Fibroblast of the aortic adventitia (primary cell): Measurements from ENCODE around the gene PRSS12. TPM values are rescaled to one million over a fixed set of nuclear protein-coding genes. Genes with fewer than 3 reads are reported as not detected.

ENCODE experiments used
- DNase-seq: peaks from one replicate; pipeline ENCODE4 v3.0.0-alpha.2; 2010; ENCODE audit warnings: low read depth
- H3K4me3 ChIP-seq: 2 replicates; pipeline ENCODE4 v1.5.1; 2011; ENCODE audit warnings: low read depth, mild to moderate bottlenecking, control low read depth, low read length, moderate library complexity
- CTCF ChIP-seq: IDR thresholded peaks from 2 replicates; pipeline ENCODE4 v1.5.1; 2011; ENCODE audit warnings: mild to moderate bottlenecking, low read length, control low read depth, inconsistent platforms; ENCODE audit not compliant: insufficient read depth
- total RNA-seq: library from RNA; depleted of rRNA; stranded (reverse); fragments of >200 nt; gene quantifications from 2 replicates; pipeline ENCODE4 v1.2.3, GENCODE V29; 2012; ENCODE audit warnings: low replicate concordance

The PRSS12 gene
- total RNA-seq, 1 donor: 27.1 TPM

- no peak overlapping the region for H3K4me3 ChIP-seq
- no peak for TF ChIP-seq CTCF
- no peak for DNase-seq
Observed at GRCh38 chr4:118286685-118287084, 66.1 kb downstream of the PRSS12 start.

- TF ChIP-seq CTCF: no peak
- H3K4me3 ChIP-seq: no peak overlapping the region
- no peak for DNase-seq
Observed at GRCh38 chr4:118285931-118286330, 66.9 kb downstream of the PRSS12 start.

- DNase-seq: no peak
Observed at GRCh38 chr4:118284169-118284568, 68.6 kb downstream of the PRSS12 start.

GRCh38 chr4:118282692-118283091 is 70.1 kb downstream of the PRSS12 start:
- DNase-seq: peak; percentile 79
- no peak overlapping the region for H3K4me3 ChIP-seq
- TF ChIP-seq CTCF: no peak

More at GRCh38 chr4:118284169-118284568, 68.6 kb downstream of the PRSS12 start:
- no peak overlapping the region for H3K4me3 ChIP-seq
- no peak for TF ChIP-seq CTCF

GRCh38 chr4:118281611-118282442 is 71.0 kb downstream of the PRSS12 start:
- peak; percentile 49 for DNase-seq
- TF ChIP-seq CTCF: no peak
- no peak overlapping the region for H3K4me3 ChIP-seq

GRCh38 chr4:118280501-118281218 is 72.1 kb downstream of the PRSS12 start:
- H3K4me3 ChIP-seq: peak overlapping the region; percentile 86
- peak; percentile 61 for TF ChIP-seq CTCF
- peak; percentile 87 for DNase-seq
